NCI-H1092 (cell line): ENCODE results near the gene TEKTIP1.

Experiments
- DNase-seq: peaks from one replicate; lab custom pipeline; 2025; lab: John Stamatoyannopoulos, UW

The TEKTIP1 gene

DNA sequence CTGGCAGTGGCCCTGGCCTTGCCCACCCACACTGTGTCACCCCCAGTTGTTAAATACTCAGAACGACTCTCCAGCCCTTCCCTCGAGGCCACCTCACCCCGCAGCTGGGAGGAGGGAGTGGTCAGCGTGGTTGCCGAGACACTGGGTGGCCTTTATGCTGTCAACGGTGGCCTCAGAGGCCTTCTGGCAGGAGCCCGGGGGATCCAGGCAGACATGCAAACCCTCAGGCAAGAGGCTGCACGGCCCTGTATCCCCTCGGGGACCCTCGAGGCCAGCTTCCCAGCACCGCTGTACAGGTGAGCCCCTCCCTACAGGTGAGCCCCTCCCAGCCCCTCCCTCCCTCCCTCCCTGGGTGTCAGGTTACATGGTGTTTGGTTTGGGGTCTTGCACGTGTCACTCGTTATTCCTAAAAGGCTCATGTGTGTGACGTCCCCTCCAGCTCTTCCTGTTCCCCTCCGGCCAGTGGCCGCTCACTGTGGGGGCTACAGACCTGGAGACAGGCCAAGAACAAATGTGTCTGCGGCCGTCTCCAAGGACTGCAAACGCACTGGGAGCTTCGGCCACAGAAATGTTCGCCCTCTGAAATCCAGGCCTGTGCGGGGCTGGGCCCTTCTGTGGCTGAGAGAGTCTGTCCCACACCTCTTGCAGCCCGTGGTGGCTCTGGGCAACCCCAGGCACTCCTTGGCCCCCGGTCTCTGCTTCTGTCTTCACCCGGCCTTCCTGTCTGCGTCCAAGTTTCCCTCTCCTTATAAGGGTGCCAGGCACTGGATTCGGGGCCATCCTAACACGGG, at the start of gene TEKTIP1:
Gene TEKTIP1, plus strand, starts transcription at position 210 of the 791 bp plus-strand sequence. Its CDS starts 4 bp downstream, at position 214.
- DNase-seq = no peak

DNA sequence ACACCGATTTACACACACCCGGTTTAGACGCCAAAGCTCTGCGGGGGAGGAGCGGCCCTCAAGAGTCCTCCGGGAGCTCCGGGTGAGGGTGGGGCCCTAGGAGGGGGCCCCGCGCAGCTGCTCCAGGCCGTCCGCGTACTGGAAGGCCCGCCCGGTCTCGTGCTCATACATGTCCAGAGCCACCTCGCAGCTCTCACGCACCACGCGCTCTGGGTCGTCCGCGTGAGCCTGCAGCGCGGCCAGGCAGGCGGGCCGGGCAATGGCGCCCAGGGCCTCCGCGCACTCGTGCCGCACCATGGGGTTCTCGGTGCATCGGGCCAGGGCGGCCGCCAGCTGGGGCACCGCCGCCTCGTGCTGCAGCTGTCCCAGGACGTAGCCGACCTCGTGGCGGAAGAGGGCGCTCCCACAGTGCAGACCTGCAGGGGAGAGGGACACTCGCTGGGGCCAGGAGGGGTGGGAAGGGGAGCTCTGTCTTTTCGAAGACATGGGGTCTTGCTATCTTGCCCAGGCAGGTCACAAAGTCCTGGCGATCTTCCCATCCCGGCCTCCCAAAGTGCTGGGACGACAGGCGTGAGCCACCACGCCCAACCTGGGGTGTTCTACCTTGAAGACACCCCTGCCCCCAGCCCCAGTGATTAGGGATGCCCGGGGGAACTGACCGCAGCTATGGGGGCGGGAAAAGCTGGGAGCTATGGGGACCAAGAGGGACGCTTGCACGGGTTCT, 47.4 kb upstream of the TEKTIP1 start:
- no peak for DNase-seq

DNA sequence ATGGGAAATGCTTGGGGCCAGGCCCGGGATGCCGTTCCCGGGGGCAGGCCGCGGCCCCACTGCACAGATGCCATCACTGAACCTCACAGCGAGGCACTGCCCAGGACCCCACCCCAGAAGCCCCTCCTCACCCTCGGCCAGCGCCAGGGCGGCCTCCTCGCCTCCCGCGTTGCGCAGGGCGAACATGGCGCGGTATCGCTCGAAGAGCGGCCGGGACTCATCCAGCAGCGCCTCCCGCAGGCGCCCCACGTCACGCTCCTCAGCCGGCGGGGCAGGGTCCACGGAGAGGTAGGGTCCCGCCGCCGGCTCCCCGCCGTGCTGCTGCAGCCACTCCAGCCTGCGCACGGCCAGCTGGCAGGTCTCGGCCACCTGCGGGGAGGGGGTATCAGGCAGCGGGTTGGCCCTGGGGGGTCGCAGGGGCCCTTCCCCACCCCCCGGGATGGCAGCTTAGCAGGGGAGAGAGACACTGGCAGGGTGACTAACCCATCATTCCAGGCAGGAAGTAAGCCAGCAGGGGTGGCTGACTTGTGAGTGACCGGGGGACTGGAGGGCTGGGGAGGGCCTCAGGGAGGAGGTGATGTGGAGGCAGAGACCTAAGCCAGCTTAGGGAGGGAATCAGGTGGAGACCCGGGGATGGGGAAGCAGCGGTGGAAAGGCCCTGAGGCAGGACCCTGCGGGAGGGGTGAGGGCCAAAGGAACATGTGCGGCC, 46.7 kb upstream of the TEKTIP1 start:
- DNase-seq = no peak

DNA sequence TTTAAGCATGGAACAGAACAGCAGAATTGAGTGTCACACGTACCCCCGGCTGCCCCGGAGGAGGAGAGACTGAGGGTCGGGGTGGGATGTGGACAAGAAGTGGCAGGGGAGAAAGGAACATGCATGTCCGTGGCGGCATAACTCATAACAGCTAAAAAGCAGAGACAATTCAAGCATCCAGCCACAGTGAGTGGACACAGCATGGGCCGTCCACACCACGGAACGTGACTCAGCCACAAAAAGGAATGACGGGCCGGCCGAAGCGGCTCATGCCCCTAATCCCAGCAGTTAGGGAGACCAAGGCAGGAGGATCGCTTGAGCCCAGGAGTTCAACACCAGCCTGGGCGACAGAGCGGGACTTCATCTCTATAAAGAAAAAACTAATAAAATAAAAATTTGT, 46.1 kb upstream of the TEKTIP1 start:
- DNase-seq = no peak

DNA sequence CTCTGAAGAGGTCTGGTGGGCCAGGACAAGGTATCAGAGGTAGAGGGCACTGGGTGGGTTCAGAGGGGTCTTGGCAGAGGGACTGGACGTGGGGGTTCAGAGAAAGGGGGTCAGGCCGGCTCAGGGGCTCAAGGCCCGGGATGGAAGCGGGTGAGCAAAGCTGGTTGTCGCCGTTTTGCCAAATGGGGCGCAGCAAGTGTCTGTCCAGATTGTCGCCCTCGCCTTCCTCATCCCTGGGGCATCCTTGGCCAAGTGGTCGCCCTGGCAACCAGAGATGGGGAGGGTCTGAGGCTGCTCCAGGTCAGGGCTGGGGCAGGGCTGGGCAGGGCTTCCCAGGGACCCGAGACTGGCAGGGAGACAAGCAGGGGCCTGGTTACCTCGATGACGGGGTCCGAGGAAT, 45.3 kb upstream of the TEKTIP1 start:
- DNase-seq = no peak

DNA sequence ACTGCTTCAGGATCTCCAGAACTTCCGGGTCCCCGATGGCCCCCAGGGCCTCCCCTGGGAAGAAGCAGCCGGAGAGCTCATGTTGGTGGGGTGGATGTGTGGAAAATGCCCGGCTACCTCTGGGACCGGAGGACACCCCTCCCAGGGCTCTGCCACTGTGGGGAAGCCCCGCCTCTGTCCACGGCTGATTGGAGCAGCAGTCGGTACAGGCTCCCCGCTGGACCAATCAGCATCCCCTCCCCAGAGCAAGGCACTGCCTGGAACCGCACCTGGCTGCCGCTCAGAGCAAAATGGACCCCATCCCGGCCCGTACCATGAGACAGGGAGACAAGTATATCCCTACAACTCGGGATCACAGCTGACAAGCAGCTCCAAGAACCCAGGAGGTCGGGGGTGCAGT, 44.9 kb upstream of the TEKTIP1 start:
- DNase-seq = no peak

DNA sequence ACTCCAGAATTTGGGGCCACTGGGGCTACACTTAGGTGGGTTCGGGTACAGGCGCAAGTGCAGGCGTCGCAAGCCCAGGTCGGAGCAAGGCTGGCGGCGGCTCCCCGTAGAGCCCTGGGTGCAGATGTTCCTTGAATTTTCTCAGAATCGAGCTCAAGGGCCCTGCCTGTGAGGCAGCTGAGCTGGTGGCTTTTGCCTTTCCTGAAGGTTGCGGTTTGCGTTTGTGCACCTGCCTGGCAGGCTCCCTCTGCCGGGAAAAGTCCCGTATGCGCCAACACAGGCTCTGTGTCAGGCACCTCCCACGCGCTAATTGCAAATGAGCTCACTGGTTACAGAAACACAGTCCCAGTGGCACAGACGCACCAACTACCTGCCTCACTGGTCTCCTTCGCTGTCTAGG, 44.4 kb upstream of the TEKTIP1 start:
- no peak for DNase-seq

DNA sequence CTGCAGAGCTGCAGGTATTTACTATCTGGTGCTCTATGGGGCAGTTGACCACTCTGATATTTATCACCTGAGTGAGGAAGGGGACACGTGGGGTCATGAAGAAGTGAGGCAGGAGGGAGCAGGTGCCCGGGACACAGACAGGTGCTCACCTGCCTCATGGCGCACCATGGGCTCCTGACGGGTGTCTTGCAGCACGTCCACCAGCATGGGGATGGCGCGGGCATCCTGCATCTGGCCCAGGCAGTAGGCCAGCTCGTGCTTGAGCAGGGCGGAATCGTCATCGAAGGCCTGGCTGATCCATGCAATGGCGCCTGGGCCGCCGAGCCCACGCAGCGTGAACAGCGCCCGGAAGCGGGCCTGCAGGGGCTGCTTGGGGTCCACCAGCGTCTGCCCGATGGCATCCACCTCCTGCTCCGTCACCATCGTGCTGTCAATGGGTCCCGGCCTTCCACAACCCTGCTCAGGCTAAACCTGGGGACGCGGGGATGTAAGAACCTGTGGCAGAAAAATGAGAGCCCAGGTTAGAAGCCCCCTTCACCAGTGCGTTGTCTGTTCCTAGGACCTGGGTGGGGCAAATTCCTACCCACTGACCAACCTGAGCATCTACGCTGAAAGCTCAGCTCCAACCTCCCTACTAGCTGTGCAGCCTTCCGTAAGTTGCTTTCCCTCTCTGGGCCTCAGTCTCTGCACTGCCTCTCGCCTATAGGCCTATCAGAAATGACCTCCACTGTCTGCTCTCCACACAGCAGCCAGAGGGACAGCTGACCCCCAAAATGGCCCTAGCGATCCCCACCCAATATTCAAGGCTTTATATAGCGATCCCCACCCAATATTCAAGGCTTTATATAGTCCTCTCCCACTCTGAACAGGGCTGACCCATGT, 42.3 kb upstream of the TEKTIP1 start:
- no peak for DNase-seq

DNA sequence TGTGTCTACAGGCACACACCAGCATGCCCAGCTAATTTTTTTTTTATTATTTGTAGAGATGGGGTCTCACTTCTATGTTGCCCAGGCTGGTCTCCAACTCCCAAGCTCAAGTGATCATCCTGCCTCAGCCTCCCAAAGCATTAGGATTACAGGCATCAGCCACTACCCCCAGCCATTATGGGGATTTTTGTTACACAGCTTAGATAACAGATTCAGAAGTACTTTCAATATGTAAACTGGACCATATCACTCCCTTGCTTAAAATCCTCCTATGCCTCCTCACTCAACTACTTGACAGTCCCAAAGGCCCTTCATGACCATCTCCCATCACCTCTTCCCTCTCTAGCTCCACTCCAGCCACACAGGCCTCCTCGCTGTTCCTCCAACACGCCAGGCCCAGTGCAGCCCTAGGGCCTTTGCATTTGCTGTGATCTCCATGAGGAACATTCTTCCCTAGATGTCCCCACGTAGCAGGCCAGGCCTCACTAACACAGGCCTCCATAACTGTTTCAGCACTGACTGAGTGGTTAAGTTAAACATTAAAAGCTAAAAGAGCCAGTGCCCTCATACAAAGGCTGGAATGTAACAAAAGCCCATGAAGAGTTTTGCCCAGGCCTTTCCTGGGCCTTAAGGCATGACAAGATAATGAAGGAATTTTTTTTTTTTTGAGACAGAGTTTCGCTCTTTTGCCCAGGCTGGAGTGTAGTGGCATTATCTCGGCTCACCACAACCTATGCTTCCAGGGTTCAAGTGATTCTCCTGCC, 41.0 kb upstream of the TEKTIP1 start:
- no peak for DNase-seq

DNA sequence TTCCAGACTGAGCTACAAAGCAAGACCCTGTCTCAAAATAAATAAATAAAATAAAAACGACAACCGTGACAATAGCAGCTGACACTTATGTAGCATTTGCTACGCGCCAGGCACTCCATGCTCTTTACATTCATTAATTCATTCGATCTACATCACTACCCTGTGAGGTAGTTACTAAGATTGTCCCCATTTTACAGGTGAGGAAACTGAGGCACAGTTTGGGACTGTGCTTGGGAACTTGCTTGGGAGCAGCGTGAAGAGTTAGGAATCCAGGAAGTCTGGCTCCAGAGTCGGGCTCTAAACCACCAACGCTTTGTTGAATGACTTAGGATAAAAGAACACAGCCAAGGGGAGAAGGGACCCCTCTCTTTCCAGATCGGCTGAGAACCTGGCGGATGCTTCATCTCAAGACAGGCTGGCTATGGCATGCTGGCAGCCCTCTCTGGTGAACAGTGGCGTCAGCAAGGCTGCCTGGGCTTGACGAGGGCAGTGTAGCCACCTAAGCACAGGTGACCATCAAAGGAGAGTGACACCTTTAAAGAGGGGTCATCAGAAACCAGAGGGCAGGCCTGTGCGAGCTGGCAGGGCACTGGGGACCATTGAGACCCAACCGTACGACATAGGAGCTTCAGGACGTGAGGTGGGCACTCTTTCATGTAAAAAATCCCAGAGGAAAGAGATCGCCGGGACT, 39.1 kb upstream of the TEKTIP1 start:
- DNase-seq = no peak

DNA sequence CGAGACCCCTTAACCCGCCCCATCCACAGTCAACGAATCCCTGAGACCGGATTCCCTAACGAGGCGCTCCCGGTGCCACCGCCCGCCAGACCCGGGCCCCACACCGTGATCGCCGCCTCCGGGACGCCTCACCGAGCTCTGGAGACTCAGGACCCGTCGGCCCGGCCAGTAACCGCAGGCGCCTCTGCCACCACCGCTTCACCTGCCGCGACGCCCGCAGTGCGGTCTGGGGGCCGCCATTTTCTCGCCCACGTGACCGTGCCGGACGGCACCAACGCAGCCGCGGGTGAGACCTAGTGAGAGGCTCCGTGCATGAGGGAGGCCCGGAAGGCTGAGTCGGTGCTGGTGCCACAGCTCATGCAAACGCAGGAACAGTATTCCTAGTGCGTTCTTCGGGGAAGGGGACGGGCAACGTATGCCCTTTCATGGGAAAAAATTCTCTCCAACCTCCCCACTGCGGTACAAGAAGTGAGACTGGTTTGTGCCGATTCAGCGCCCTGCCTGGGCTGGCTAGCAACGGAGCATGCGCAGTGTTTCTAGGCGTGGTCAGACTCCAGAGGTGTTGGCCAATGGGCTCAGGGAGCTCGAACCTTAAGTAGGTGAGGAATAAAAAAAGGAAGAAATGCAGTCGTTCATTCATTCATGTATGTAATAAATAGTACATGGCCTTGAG, 38.4 kb upstream of the TEKTIP1 start, which contains the start of gene DOHH:
Gene DOHH, minus strand, starts transcription at position 246 of the 673 bp plus-strand sequence. CDS start 3,860 bp downstream, outside the sequence.
- DNase-seq = peak; percentile 95

DNA sequence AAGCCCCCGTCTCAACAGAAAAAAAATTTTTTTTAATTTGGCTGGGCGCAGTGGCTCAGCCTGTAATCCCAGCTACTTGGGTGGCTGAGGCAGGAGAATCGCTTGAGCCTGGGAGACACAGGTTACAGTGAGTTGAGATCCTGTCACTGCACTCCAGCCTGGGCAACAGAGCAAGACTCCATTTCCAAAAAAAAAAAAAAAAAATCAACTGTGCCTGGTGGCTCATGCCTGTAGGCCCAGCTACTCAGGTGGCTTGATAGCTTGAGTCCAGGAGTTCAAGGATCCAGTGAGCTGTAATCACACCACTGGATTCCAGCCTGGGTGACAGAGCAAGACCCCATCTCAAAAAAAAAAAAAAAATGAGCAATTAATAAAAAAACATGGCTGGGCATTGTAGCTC, 37.2 kb upstream of the TEKTIP1 start:
- DNase-seq = no peak

DNA sequence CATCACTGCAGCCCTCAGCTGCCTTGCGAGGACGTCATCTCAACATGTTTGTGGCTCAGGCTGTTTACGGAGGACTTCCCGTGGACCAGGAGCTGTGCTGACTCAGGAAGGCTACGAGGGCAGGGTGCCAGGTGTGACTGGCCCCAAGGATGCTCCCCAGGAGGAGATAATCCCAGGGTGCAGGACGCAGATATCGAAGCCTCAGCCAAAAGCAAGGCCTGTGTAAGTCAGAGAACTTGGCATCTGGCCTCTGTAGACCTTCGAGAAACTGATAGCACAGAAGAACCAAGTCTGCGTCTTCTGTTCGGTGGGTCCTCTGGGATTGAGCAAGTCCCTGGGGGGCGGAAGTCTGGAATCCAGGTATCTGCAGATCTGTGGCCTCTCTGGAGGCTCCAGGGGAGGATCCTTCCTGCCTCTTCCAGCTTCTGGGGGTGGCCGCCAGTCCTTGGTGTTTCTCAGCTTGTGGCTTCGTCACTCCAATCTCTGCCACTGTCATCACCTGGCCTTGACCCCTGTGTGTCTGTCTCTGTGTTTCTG, 35.9 kb upstream of the TEKTIP1 start:
- no peak for DNase-seq

DNA sequence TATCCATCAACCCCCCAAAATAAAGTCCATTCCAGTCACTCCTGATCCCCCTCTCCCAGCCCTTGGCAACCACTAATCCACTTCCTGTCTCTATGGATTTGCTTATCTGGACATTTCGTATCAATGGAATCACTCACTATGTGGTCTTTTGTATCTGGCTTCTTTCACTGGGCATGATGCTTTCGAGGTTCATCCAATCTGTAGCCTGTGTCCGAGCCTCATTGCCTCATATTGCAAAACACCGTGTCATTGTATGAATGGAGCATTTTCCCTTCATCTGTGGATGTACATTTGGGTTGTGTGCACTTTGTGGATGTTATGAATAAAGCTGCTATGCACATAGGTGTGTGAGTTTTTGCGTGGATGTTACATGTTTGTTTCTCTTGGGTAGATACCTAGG, 34.2 kb upstream of the TEKTIP1 start:
- DNase-seq = no peak

DNA sequence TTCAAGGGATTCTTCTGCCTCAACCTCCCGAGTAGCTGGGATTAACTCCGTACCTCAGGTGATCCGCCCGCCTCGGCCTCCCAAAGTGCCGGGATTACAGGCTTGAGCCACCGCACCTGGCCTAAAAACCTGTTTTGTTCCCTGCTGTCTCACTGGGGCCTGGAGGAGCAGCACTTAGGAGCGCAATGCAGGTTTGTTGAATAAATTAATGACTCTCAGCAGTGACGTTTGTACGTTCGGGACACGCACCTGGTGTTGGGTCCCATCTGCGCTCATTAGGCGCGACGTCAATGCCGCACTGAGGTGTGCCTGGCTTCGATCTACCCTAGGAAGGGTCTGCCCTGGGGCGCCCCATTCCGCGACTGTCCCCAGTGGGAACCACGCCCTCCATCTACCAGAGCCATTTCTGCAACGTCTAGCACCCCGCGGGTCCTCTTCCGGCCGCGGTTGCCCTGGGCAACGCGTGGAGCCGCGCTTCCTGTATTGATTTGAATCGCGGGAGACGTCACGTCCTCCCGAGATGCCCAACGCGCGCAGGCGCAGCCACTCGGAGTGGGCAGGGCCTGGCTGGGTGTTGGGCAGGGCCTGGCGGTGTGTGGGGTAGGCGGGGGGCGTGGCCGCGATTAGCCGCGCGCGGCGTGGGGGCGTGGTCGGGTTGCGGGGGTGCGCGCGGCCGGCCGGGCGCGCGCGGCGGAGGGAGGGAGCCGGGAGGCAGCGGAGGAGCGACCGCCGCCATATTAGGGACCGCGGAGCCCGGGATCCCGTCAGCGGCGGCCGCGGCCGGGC, 33.2 kb upstream of the TEKTIP1 start, which contains the start of gene FZR1:
Gene FZR1, plus strand, starts transcription at position 714 of the 786 bp plus-strand sequence. CDS start 16,679 bp downstream, outside the sequence.
- peak; percentile 98 for DNase-seq

DNA sequence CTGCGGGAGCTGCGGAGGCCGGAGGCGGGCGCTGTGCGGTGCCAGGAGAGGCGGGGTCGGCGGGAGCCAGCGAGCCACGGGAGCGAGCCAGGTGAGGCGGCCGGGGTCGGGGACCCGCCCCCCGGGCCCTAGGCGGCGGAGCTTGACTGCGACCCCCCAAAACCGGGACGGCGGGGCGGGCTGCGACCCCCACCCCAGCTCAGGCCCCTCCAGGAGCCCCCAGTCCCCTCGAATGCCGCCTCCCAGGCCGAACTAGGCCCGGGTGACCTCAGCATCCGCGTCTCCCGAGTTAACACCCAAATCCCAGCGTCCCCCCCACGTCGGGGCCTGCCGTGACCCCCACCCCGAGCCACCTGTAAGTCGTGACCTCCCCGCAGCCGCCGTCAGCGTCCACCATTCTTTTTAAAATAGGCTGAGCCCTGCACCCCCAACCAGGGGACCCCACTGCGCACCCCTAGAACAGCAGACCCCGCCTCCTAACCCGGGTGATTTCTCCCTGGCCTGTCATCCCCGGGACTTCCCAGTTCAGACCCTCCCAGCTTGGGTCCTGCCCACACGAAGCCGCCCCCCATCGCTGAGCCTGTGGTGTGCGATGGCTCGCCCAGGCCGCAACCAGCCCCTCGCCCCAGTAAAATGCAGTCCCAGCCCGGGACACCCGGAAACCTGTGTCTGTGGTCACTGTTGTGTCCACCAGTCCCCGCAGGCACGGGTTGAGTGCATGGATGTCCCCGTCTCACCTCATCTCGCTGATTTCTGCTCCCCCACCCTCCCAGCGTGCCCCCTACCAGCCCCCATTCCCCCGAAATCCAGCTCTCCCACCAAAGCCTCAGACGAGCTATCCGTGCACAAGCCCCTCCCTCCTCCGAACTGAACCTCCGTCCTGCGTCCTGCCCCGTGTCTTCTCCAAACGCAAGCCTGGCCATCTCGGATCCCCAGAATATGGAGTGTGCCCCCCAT, 32.3 kb upstream of the TEKTIP1 start:
- DNase-seq = no peak

DNA sequence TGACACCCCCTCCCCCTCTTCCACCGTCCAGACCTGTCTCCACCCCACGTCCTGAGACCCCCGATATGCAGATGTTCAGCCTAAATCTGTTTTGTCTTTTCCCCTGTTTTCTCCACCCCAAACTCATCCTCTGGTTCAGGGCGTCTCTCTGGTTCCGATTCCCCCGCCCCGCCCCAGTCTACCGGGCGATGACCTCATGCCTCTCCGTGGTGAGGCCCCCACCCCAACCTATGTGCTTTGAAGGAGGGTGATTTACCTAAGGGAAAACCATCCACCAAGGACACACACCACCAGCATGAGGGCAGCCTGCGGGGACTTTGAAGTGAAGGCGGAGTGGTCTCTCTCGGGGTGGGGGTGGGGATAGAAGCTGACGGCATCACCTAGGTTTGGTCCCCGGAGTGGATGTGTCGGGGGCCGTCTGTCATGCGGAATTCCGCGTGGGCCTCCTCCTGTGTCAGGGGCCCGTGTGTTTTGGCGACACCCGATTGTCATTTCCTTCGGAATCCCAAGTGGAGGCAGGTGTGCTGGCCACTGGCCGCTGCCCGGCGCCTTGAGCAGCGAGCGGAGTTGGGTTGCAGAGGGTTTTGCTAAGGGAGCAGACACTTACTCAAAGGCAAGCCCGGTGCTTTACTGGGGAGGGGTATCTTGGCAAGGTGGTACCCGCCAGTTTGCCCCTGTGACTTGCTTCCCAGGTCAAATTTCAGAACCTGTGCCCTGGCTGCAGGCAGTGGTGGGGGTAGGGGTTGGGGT, 31.4 kb upstream of the TEKTIP1 start:
- no peak for DNase-seq
